WTC11 (cell line): Measurements from ENCODE around the gene MARCKSL1. TPM values are rescaled to one million over a fixed set of nuclear protein-coding genes. Genes with fewer than 3 reads are reported as not detected.

Experiments
- AFF4 ChIP-seq: sonication (generic); formaldehyde crosslinking; IDR thresholded peaks from 2 replicates; pipeline ENCODE4 v1.8.1; 2023; ENCODE audit warnings: mild to moderate bottlenecking, missing genetic modification reagents, borderline replicate concordance
- AR ChIP-seq: fragments of 250-450 bp; sonication (Bioruptor Pico); IDR thresholded peaks from 2 replicates; pipeline ENCODE4 v1.9.0; 2021; ENCODE audit warnings: mild to moderate bottlenecking
- ATF3 ChIP-seq: sonication (generic); formaldehyde crosslinking; conservative IDR thresholded peaks from 2 replicates; pipeline ENCODE4 v1.8.1; 2022; ENCODE audit warnings: mild to moderate bottlenecking, missing genetic modification reagents
- CREM ChIP-seq: sonication (generic); formaldehyde crosslinking; IDR thresholded peaks from 2 replicates; pipeline ENCODE4 v1.8.1; 2022; ENCODE audit warnings: mild to moderate bottlenecking, missing genetic modification reagents, moderate library complexity
- E2F4 ChIP-seq: sonication (generic); formaldehyde crosslinking; IDR thresholded peaks from 2 replicates; pipeline ENCODE4 v1.8.1; 2022; ENCODE audit warnings: low read depth, mild to moderate bottlenecking, moderate library complexity, missing genetic modification reagents, borderline replicate concordance
- EMX1 ChIP-seq: fragments of 250-450 bp; sonication (Bioruptor Pico); IDR thresholded peaks from 2 replicates; pipeline ENCODE4 v1.8.0; 2021; ENCODE audit warnings: mild to moderate bottlenecking
- ERG ChIP-seq: fragments of 250-450 bp; sonication (Bioruptor Pico); IDR thresholded peaks from 2 replicates; pipeline ENCODE4 v1.8.0; 2021; ENCODE audit warnings: mild to moderate bottlenecking
- ETV6 ChIP-seq: sonication (generic); formaldehyde crosslinking; IDR thresholded peaks from 2 replicates; pipeline ENCODE4 v1.8.1; 2022; ENCODE audit warnings: mild to moderate bottlenecking, missing genetic modification reagents
- IRF2 ChIP-seq: sonication (generic); formaldehyde crosslinking; IDR thresholded peaks from 2 replicates; pipeline ENCODE4 v1.8.0; 2022; ENCODE audit warnings: low read depth, missing genetic modification reagents, borderline replicate concordance
- JAZF1 ChIP-seq: fragments of 250-450 bp; sonication (Bioruptor Pico); IDR thresholded peaks from 2 replicates; pipeline ENCODE4 v1.9.0; 2021; ENCODE audit warnings: moderate library complexity, mild to moderate bottlenecking, inconsistent platforms
- JUN ChIP-seq: sonication (generic); formaldehyde crosslinking; IDR thresholded peaks from 2 replicates; pipeline ENCODE4 v1.8.0; 2023; ENCODE audit warnings: mild to moderate bottlenecking, missing genetic modification reagents
- MLX ChIP-seq: sonication (generic); formaldehyde crosslinking; IDR thresholded peaks from 2 replicates; pipeline ENCODE4 v1.8.1; 2023; ENCODE audit warnings: mild to moderate bottlenecking, missing genetic modification reagents, moderate library complexity
- MXD4 ChIP-seq: fragments of 250-450 bp; sonication (Bioruptor Pico); IDR thresholded peaks from 2 replicates; pipeline ENCODE4 v1.8.0; 2021; ENCODE audit warnings: mild to moderate bottlenecking, moderate library complexity, borderline replicate concordance
- NFE2L1 ChIP-seq: sonication (generic); formaldehyde crosslinking; IDR thresholded peaks from 2 replicates; pipeline ENCODE4 v1.8.1; 2023; ENCODE audit warnings: missing genetic modification reagents
- NR1H2 ChIP-seq: sonication (generic); formaldehyde crosslinking; IDR thresholded peaks from 2 replicates; pipeline ENCODE4 v1.9.0; 2021; ENCODE audit warnings: mild to moderate bottlenecking, moderate library complexity, missing genetic modification reagents
- NR2C2 ChIP-seq: sonication (generic); formaldehyde crosslinking; IDR thresholded peaks from 2 replicates; pipeline ENCODE4 v1.8.0; 2022; ENCODE audit warnings: mild to moderate bottlenecking, missing genetic modification reagents
- NR3C1 ChIP-seq: sonication (generic); formaldehyde crosslinking; conservative IDR thresholded peaks from 2 replicates; pipeline ENCODE4 v1.8.1; 2023; ENCODE audit warnings: low read depth, mild to moderate bottlenecking, missing genetic modification reagents
- RORB ChIP-seq: fragments of 250-450 bp; sonication (Bioruptor Pico); IDR thresholded peaks from 2 replicates; pipeline ENCODE4 v1.9.0; 2021; ENCODE audit warnings: mild to moderate bottlenecking
- SMAD4 ChIP-seq: sonication (generic); formaldehyde crosslinking; IDR thresholded peaks from 2 replicates; pipeline ENCODE4 v1.8.0; 2022; ENCODE audit warnings: mild to moderate bottlenecking, missing genetic modification reagents
- SOX15 ChIP-seq: fragments of 250-450 bp; sonication (Bioruptor Pico); IDR thresholded peaks from 2 replicates; pipeline ENCODE4 v1.9.0; 2021; ENCODE audit warnings: mild to moderate bottlenecking
- TEAD1 ChIP-seq: sonication (generic); formaldehyde crosslinking; IDR thresholded peaks from 2 replicates; pipeline ENCODE4 v1.8.0; 2022; ENCODE audit warnings: mild to moderate bottlenecking, missing genetic modification reagents
- USF1 ChIP-seq: sonication (generic); formaldehyde crosslinking; IDR thresholded peaks from 2 replicates; pipeline ENCODE4 v1.8.0; 2022; ENCODE audit warnings: mild to moderate bottlenecking, missing genetic modification reagents
- USF2 ChIP-seq: sonication (generic); formaldehyde crosslinking; IDR thresholded peaks from 2 replicates; pipeline ENCODE4 v1.8.1; 2023; ENCODE audit warnings: mild to moderate bottlenecking, missing genetic modification reagents, moderate library complexity
- ZBTB43 ChIP-seq: sonication (generic); formaldehyde crosslinking; IDR thresholded peaks from 2 replicates; pipeline ENCODE4 v1.8.1; 2023; ENCODE audit warnings: mild to moderate bottlenecking, missing genetic modification reagents
- ZMAT4 ChIP-seq: fragments of 250-450 bp; sonication (Bioruptor Pico); IDR thresholded peaks from 2 replicates; pipeline ENCODE4 v1.9.0; 2021; ENCODE audit warnings: mild to moderate bottlenecking
- ZNF263 ChIP-seq: sonication (generic); formaldehyde crosslinking; IDR thresholded peaks from 2 replicates; pipeline ENCODE4 v1.8.1; 2022; ENCODE audit warnings: low read depth, mild to moderate bottlenecking, moderate library complexity, missing genetic modification reagents
- total RNA-seq: library from RNA; stranded (reverse); gene quantifications from 3 replicates; pipeline ENCODE4 v1.2.3, GENCODE V29; 2021

The MARCKSL1 gene
- total RNA-seq, 1 experiment from 2014 or later, result 450 TPM

GRCh38 chr1:32350785-32351398 is 14.9 kb upstream of the MARCKSL1 start (continued):
- TF ChIP-seq USF1 (CRISPR knock-in tag), result no peak
- 0 out of 2 replicates have a peak, but pooled peaks have one; percentile 27 for TF ChIP-seq NR2C2 (CRISPR knock-in tag)
- TF ChIP-seq NFE2L1 (CRISPR knock-in tag), result peak; percentile 90
- TF ChIP-seq ZNF263 (CRISPR knock-in tag), result no peak
- TF ChIP-seq AR, result no peak; the same call in 1 of the 2 replicates
- TF ChIP-seq ATF3 (CRISPR knock-in tag), result peak; percentile 61; the same call in 1 of the 2 replicates
- TF ChIP-seq NR1H2 (CRISPR knock-in tag), result no peak
- no peak for TF ChIP-seq NR3C1
- TF ChIP-seq ERG (CRISPR knock-in tag), result no peak
- TF ChIP-seq JAZF1 (CRISPR knock-in tag), result no peak
- TF ChIP-seq USF2 (CRISPR knock-in tag), result no peak
- 0 out of 2 replicates have a peak, but pooled peaks have one; percentile 45 for TF ChIP-seq JUN (CRISPR knock-in tag)
- TF ChIP-seq MLX (CRISPR knock-in tag), result no peak
- TF ChIP-seq E2F4 (CRISPR knock-in tag), result no peak
- no peak for TF ChIP-seq RORB (CRISPR knock-in tag)
- no peak for TF ChIP-seq SOX15
- TF ChIP-seq MXD4 (CRISPR knock-in tag), result no peak
- TF ChIP-seq EMX1 (CRISPR knock-in tag), result no peak
- TF ChIP-seq ETV6, result peak; percentile 70; the same call in 1 of the 2 replicates
- no peak for TF ChIP-seq AFF4 (CRISPR knock-in tag)
- TF ChIP-seq IRF2 (CRISPR knock-in tag), result 0 out of 2 replicates have a peak, but pooled peaks have one; percentile 33
- TF ChIP-seq ZBTB43, result no peak
- TF ChIP-seq ZMAT4 (CRISPR knock-in tag), result no peak
- TF ChIP-seq TEAD1 (CRISPR knock-in tag), result peak; percentile 85; the same call in 1 of the 2 replicates
- TF ChIP-seq SMAD4 (CRISPR knock-in tag), result no peak
- TF ChIP-seq CREM (CRISPR knock-in tag), result 0 out of 2 replicates have a peak, but pooled peaks have one; percentile 50
